Cardiac muscle cell (in vitro differentiated cells and primary cell): ENCODE measurements around the gene OPN1MW3. TPM values are rescaled to one million over a fixed set of nuclear protein-coding genes. Genes with fewer than 3 reads are reported as not detected.

Experiments
- DNase-seq, 2 donors: peaks; one replicate each; pipeline versions ENCODE4 v3.0.0 to v3.0.0-alpha.2; 2010 to 2017; ENCODE audit warnings: low read depth in 1 of 2, low spot score in 1 of 2
- H3K27ac ChIP-seq: fragments of 200-600 bp; sonication (generic); 2 replicates; pipeline ENCODE4 v1.5.1; 2016
- H3K27me3 ChIP-seq: fragments of 200-600 bp; sonication (generic); 2 replicates; pipeline ENCODE4 v1.6.0; 2016; ENCODE audit warnings: control low read depth
- H3K36me3 ChIP-seq: fragments of 200-600 bp; sonication (generic); 2 replicates; pipeline ENCODE4 v1.5.1; 2016; ENCODE audit warnings: control low read depth
- H3K4me1 ChIP-seq: fragments of 200-600 bp; sonication (generic); 2 replicates; pipeline ENCODE4 v1.8.1; 2017; ENCODE audit warnings: low read depth, mild to moderate bottlenecking, mixed run types
- H3K4me3 ChIP-seq: fragments of 200-600 bp; sonication (generic); 2 replicates; pipeline ENCODE4 v1.5.1; 2016; ENCODE audit warnings: mild to moderate bottlenecking
- H3K9me3 ChIP-seq: fragments of 200-600 bp; sonication (generic); 2 replicates; pipeline ENCODE4 v1.5.1; 2017; ENCODE audit warnings: low read depth, mild to moderate bottlenecking, control low read depth
- CTCF ChIP-seq: IDR thresholded peaks from 2 replicates; pipeline ENCODE4 v1.5.1; 2012; ENCODE audit warnings: low read depth, mild to moderate bottlenecking, low read length
- polyA plus RNA-seq: library from polyadenylated mRNA; unstranded; fragments of >200 nt; fragmentation: Nextera tagmentation; extraction: Ambion mirVana; gene quantifications from 2 replicates; pipeline ENCODE4 v1.2.1, GENCODE V29; 2016
- total RNA-seq: library from RNA; depleted of rRNA; stranded (reverse); fragments of >200 nt; gene quantifications from 2 replicates; pipeline ENCODE4 v1.2.3, GENCODE V29; 2016

Gene OPN1MW3
- total and polyA plus RNA-seq, 2 experiments from 2014 or later, result not detected

GRCh38 chrX:154313147-154313546 is 55.8 kb downstream of the OPN1MW3 start:
- DNase-seq, result no peak
- H3K9me3 ChIP-seq, result no peaks in the 10 kb centered on the region
- no peaks in the 10 kb centered on the region for H3K27me3 ChIP-seq

GRCh38 chrX:154315416-154315815 is 58.0 kb downstream of the OPN1MW3 start:
- H3K27ac ChIP-seq, result no peak overlapping the region
- H3K4me3 ChIP-seq, result no peak overlapping the region
- no peaks in the 10 kb centered on the region for H3K27me3 ChIP-seq
- no peaks in the 10 kb centered on the region for H3K9me3 ChIP-seq
- no peaks in the 10 kb centered on the region for H3K4me1 ChIP-seq
- H3K36me3 ChIP-seq, result no peaks in the 10 kb centered on the region
- DNase-seq, result no peak
- TF ChIP-seq CTCF, result no peak

More at GRCh38 chrX:154313147-154313546, 55.8 kb downstream of the OPN1MW3 start:
- no peaks in the 10 kb centered on the region for H3K4me1 ChIP-seq
- no peak overlapping the region for H3K27ac ChIP-seq
- TF ChIP-seq CTCF, result no peak
- no peak overlapping the region for H3K4me3 ChIP-seq
- H3K36me3 ChIP-seq, result no peaks in the 10 kb centered on the region

- Histone ChIP-seq H3K4me3 (no peak overlapping the region), H3K4me1 (no peaks in the 10 kb centered on the region), H3K27ac (no peak overlapping the region), H3K27me3 (no peaks in the 10 kb centered on the region), H3K36me3 (no peaks in the 10 kb centered on the region), H3K9me3 (no peaks in the 10 kb centered on the region)
- TF ChIP-seq CTCF, result peak; percentile 60
- DNase-seq, result peak; percentile 52 to 53
Measured at GRCh38 chrX:154317391-154317995, 60.1 kb downstream of the OPN1MW3 start.

- no peak for TF ChIP-seq CTCF
- H3K4me1 ChIP-seq, result no peaks in the 10 kb centered on the region
- no peaks in the 10 kb centered on the region for H3K9me3 ChIP-seq
- no peak for DNase-seq
- no peak overlapping the region for H3K4me3 ChIP-seq
- no peaks in the 10 kb centered on the region for H3K27me3 ChIP-seq
- H3K36me3 ChIP-seq, result no peaks in the 10 kb centered on the region
- H3K27ac ChIP-seq, result no peak overlapping the region
Measured at GRCh38 chrX:154320406-154320805, 63.0 kb downstream of the OPN1MW3 start.

Other genes with a start within 250 kb of the OPN1MW3 start
- gene IRAK1, start 237.7 kb upstream of the OPN1MW3 start, total RNA-seq, result 22.7 and 27.3 TPM in 2 replicates
- gene IRAK1, start 237.7 kb upstream of the OPN1MW3 start, polyA plus RNA-seq, result 31.1 and 31.7 TPM in 2 replicates
- 57.2 and 64.5 TPM in 2 replicates for gene MECP2, start 159.9 kb upstream of the OPN1MW3 start, total RNA-seq
- gene MECP2, start 159.9 kb upstream of the OPN1MW3 start, polyA plus RNA-seq, result 15.6 and 17.9 TPM in 2 replicates
- gene OPN1LW, start 113.3 kb upstream of the OPN1MW3 start, total RNA-seq, result not detected in 2 replicates
- gene OPN1LW, start 113.3 kb upstream of the OPN1MW3 start, polyA plus RNA-seq, result not detected in 2 replicates
- not detected in 2 replicates for gene OPN1MW, start 75.0 kb upstream of the OPN1MW3 start, total RNA-seq
- not detected in 2 replicates for gene OPN1MW, start 75.0 kb upstream of the OPN1MW3 start, polyA plus RNA-seq
- not detected in 2 replicates for gene OPN1MW2, start 37.8 kb upstream of the OPN1MW3 start, total RNA-seq
- not detected in 2 replicates for gene OPN1MW2, start 37.8 kb upstream of the OPN1MW3 start, polyA plus RNA-seq
- not detected in 2 replicates for gene TEX28, start 37.5 kb downstream of the OPN1MW3 start, total RNA-seq
- gene TEX28, start 37.5 kb downstream of the OPN1MW3 start, polyA plus RNA-seq, result not detected in 2 replicates
- not detected in 2 replicates for gene TKTL1, start 38.2 kb downstream of the OPN1MW3 start, total RNA-seq
- gene TKTL1, start 38.2 kb downstream of the OPN1MW3 start, polyA plus RNA-seq, result not detected in 2 replicates
- 405 and 447 TPM in 2 replicates for gene FLNA, start 117.1 kb downstream of the OPN1MW3 start, total RNA-seq
- gene FLNA, start 117.1 kb downstream of the OPN1MW3 start, polyA plus RNA-seq, result 250 and 341 TPM in 2 replicates
- gene EMD, start 121.7 kb downstream of the OPN1MW3 start, total RNA-seq, result 56.9 and 66.2 TPM in 2 replicates
- gene EMD, start 121.7 kb downstream of the OPN1MW3 start, polyA plus RNA-seq, result 77.7 and 91.2 TPM in 2 replicates
- 2,299 and 4,006 TPM in 2 replicates for gene RPL10, start 140.8 kb downstream of the OPN1MW3 start, total RNA-seq
- 1,000 and 1,150 TPM in 2 replicates for gene RPL10, start 140.8 kb downstream of the OPN1MW3 start, polyA plus RNA-seq
- 34.3 and 40.4 TPM in 2 replicates for gene DNASE1L1, start 151.7 kb downstream of the OPN1MW3 start, total RNA-seq
- gene DNASE1L1, start 151.7 kb downstream of the OPN1MW3 start, polyA plus RNA-seq, result 24.8 and 26.1 TPM in 2 replicates
- gene TAFAZZIN, start 154.0 kb downstream of the OPN1MW3 start, total RNA-seq, result 37.4 and 52.1 TPM in 2 replicates
- gene TAFAZZIN, start 154.0 kb downstream of the OPN1MW3 start, polyA plus RNA-seq, result 59.7 and 65.0 TPM in 2 replicates
- 52.4 and 71.8 TPM in 2 replicates for gene ATP6AP1, start 171.1 kb downstream of the OPN1MW3 start, total RNA-seq
- 132 and 155 TPM in 2 replicates for gene ATP6AP1, start 171.1 kb downstream of the OPN1MW3 start, polyA plus RNA-seq
- gene GDI1, start 179.6 kb downstream of the OPN1MW3 start, total RNA-seq, result 159 and 190 TPM in 2 replicates
- 131 and 144 TPM in 2 replicates for gene GDI1, start 179.6 kb downstream of the OPN1MW3 start, polyA plus RNA-seq
- 81.8 and 86.1 TPM in 2 replicates for gene FAM50A, start 186.6 kb downstream of the OPN1MW3 start, total RNA-seq
- 133 and 147 TPM in 2 replicates for gene FAM50A, start 186.6 kb downstream of the OPN1MW3 start, polyA plus RNA-seq
- gene PLXNA3, start 200.7 kb downstream of the OPN1MW3 start, total RNA-seq, result 13.6 and 13.7 TPM in 2 replicates
- 23.3 and 27.4 TPM in 2 replicates for gene PLXNA3, start 200.7 kb downstream of the OPN1MW3 start, polyA plus RNA-seq
- gene LAGE3, start 221.7 kb downstream of the OPN1MW3 start, total RNA-seq, result 71.2 and 82.7 TPM in 2 replicates
- 63.5 and 71.4 TPM in 2 replicates for gene LAGE3, start 221.7 kb downstream of the OPN1MW3 start, polyA plus RNA-seq
- gene UBL4A, start 229.0 kb downstream of the OPN1MW3 start, total RNA-seq, result 65.2 and 103 TPM in 2 replicates
- 53.4 and 60.7 TPM in 2 replicates for gene UBL4A, start 229.0 kb downstream of the OPN1MW3 start, polyA plus RNA-seq
- gene SLC10A3, start 233.0 kb downstream of the OPN1MW3 start, total RNA-seq, result 31.1 and 47.3 TPM in 2 replicates
- gene SLC10A3, start 233.0 kb downstream of the OPN1MW3 start, polyA plus RNA-seq, result 25.9 and 29.9 TPM in 2 replicates